Heart right ventricle (tissue), 16 donors: ENCODE measurements around the gene FLOT1. TPM values are rescaled to one million over a fixed set of nuclear protein-coding genes. Genes with fewer than 3 reads are reported as not detected.
A peak's percentile ranks its signal among the peaks of the same experiment; 100 is the strongest.

Experiments
- ATAC-seq, 8 donors: fragments of 200-7000 bp; cut with Tn5 transposase; one replicate each; pipeline ENCODE4 v1.9.1; 2020; ENCODE audit warnings: mild to moderate bottlenecking in 8 of 8, moderate library complexity in 8 of 8, moderate number of reproducible peaks in 1 of 8
- DNase-seq, 2 donors: peaks; one replicate each; pipeline ENCODE4 v3.0.0-alpha.2; 2020
- H3K27ac ChIP-seq, 10 donors: fragments of 200-600 bp; sonication (generic) in 2 of 10; one replicate each; pipeline versions ENCODE4 v1.5.0 to v1.8.0; 2020 to 2022; ENCODE audit warnings: mild to moderate bottlenecking in 3 of 10
- H3K27me3 ChIP-seq, 7 donors: fragments of 200-600 bp; one replicate each; pipeline ENCODE4 v1.8.0; 2021 to 2022; ENCODE audit warnings: mild to moderate bottlenecking in 2 of 7
- H3K36me3 ChIP-seq, 9 donors: fragments of 200-600 bp; sonication (generic) in 1 of 9; one replicate each; pipeline versions ENCODE4 v1.5.0 to v1.8.0; 2020 to 2022; ENCODE audit warnings: mild to moderate bottlenecking in 2 of 9
- H3K4me1 ChIP-seq, 9 donors: fragments of 200-600 bp; sonication (generic) in 1 of 9; one replicate each; pipeline versions ENCODE4 v1.5.0 to v1.8.0; 2020 to 2022; ENCODE audit warnings: mild to moderate bottlenecking in 4 of 9
- H3K4me3 ChIP-seq, 10 donors: fragments of 200-600 bp; sonication (generic) in 2 of 10; one replicate each; pipeline versions ENCODE4 v1.5.0 to v1.8.0; 2020 to 2022; ENCODE audit warnings: mild to moderate bottlenecking in 7 of 10, moderate library complexity in 2 of 10
- H3K9me3 ChIP-seq, 11 donors: fragments of 200-600 bp in 10 of 11; sonication (generic) in 2 of 11; one replicate each; pipeline versions ENCODE4 v1.5.0 to v1.8.0; 2013 to 2022; ENCODE audit warnings: mild to moderate bottlenecking in 2 of 11, control low read depth in 1 of 11, moderate library complexity in 1 of 11
- WGBS, 2 donors: extraction: QIAGEN DNeasy Blood & Tissue Kit; methylation state at CpG; one replicate each; pipeline ENCODE4 v1.1.7; 2013; ENCODE audit warnings: inconsistent platforms in 1 of 2; 5-methylcytosine and 5-hydroxymethylcytosine counted together
- intact Hi-C, 10 donors: fragments of 100-400 bp; cut with DNase I; formaldehyde crosslinking; loops; one replicate each; pipeline versions ENCODE4 v1.11.1 to v1.14.2; 2022
- polyA plus RNA-seq, 2 donors: library from polyadenylated mRNA; stranded (reverse); fragments of 200-250 nt; gene quantifications; one replicate each; pipeline ENCODE4 v1.2.3, GENCODE V29; 2013
- total RNA-seq, 10 donors: library from RNA; stranded (reverse); fragmentation: NEBNext Ultra II Directional in 3 of 10; extraction: Animal tissue kit (Norgen Biotek cat#: 25700) in 3 of 10; gene quantifications; one replicate each; pipeline versions ENCODE4 v1.2.1 to v1.2.4, GENCODE V29; 2021 to 2023
- TF ChIP-seq, protein P1 (sequence below), 9 donors: fragments of 200-600 bp; sonication (generic) in 2 of 9; IDR thresholded peaks; one replicate each; pipeline versions ENCODE4 v1.5.0 to v1.8.0; 2021 to 2022; ENCODE audit warnings: antibody characterized with exemption in 9 of 9, mild to moderate bottlenecking in 5 of 9, moderate library complexity in 1 of 9
- donor health status: Arrhythmogenic right ventricular cardiomyopathy.
- donor health status: ischemic (EF 13 %, LVEDD 7.1; RV severe dilation, severe dysfunction).
- donor health status: healthy with polysubstance abuse.
- donor health status: DM: no; HTN: yes; CAD: no.
- donor health status: DM: no; HTN: no; CAD: no.
- donor health status: ischemic (EF 25% LVEDD 6.9; RV normal size, moderate dysfunction).
- donor health status: ischemic (EF 25% LVEDD 5.7; RV mildly dilated, moderate dysfunction).
- donor health status: healthy.
- donor health status: DM: yes; HTN: yes; CAD: no.
- donor health status: Ischemic cardiomyopathy.
- donor health status: ischemic (EF 35%, LVEDD 5.7; RV mildly dilated, moderate dysfunction).
- donor health status: nonischemic (EF 11% LVEDD 7.7; RV severe dilation, severe dysfunction).
- donor health status: DM: yes; HTN: yes; CAD: no.
- donor health status: PGD.
- donor health status: ischemic (EF 29% LVEDD 5.4; RV normal size, mild dysfunction).
- donor health status: nonischemic (EF 23%, LVEDD 6.1; RV moderate dilation, normal function).

Gene FLOT1
- total and polyA plus RNA-seq, 12 donors, result 158 to 317 (median 190) TPM

DNA sequence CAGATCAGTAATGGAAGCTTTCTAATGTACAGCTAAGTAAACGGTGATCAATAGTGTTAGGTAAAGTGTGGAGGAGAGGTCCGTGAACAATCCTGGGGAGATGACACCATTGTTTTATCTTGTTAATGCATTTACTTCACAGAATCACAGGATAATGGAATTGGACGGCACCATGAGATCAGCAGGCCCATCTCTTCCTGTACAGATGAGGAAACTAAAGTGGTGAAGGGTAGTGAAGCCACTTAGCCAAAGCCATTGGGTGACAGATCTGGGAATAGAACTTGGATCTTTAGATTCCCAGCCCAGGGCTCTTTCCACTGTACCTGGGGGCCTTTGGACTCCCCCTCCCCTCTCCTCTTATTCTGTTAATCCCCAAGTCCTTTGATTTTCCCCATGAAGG is 28.1 kb upstream of the FLOT1 start:
- Histone ChIP-seq H3K9me3 (no peaks in the 10 kb centered on the region), H3K4me1 (peaks cover 10 to 43% (median 24%) of the 10 kb centered on the region in 9 donors), H3K4me3 (no peak overlapping the region), H3K27me3 (no peaks in the 10 kb centered on the region), H3K36me3 (no peaks in the 10 kb centered on the region), H3K27ac (peak overlapping the region in 5 of 10 donors; percentile 68 to 86 (median 79))
- intact Hi-C loops, result no loop called here
- TF ChIP-seq, protein P1, sequence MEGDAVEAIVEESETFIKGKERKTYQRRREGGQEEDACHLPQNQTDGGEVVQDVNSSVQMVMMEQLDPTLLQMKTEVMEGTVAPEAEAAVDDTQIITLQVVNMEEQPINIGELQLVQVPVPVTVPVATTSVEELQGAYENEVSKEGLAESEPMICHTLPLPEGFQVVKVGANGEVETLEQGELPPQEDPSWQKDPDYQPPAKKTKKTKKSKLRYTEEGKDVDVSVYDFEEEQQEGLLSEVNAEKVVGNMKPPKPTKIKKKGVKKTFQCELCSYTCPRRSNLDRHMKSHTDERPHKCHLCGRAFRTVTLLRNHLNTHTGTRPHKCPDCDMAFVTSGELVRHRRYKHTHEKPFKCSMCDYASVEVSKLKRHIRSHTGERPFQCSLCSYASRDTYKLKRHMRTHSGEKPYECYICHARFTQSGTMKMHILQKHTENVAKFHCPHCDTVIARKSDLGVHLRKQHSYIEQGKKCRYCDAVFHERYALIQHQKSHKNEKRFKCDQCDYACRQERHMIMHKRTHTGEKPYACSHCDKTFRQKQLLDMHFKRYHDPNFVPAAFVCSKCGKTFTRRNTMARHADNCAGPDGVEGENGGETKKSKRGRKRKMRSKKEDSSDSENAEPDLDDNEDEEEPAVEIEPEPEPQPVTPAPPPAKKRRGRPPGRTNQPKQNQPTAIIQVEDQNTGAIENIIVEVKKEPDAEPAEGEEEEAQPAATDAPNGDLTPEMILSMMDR (IDR thresholded peaks at IDR 0.05), result no peak
- 88 to 89% methylated on average over 3 of the region's 3 CpGs for WGBS, 2 donors
- ATAC-seq (no peak), DNase-seq (no peak)

- TF ChIP-seq, protein P1 (IDR thresholded peaks at IDR 0.05), result no peak
- Histone ChIP-seq H3K4me3 (no peak overlapping the region), H3K27ac (peak overlapping the region in 8 of 10 donors; percentile 27 to 86 (median 70)), H3K4me1 (peaks cover 10 to 43% (median 26%) of the 10 kb centered on the region in 9 donors), H3K9me3 (no peaks in the 10 kb centered on the region), H3K27me3 (no peaks in the 10 kb centered on the region), H3K36me3 (no peaks in the 10 kb centered on the region)
- ATAC-seq (no peak), DNase-seq (no peak)
- intact Hi-C loops, result no loop called here
- 59 to 70% methylated on average over 5 of the region's 5 CpGs for WGBS, 2 donors
Observed at GRCh38 chr6:30769853-30770524, 27.5 kb upstream of the FLOT1 start.

- Histone ChIP-seq H3K27ac (peak overlapping the region in 8 of 10 donors; percentile 27 to 86 (median 70)), H3K36me3 (no peaks in the 10 kb centered on the region), H3K27me3 (no peaks in the 10 kb centered on the region), H3K4me3 (no peak overlapping the region), H3K4me1 (peaks cover 12 to 44% (median 33%) of the 10 kb centered on the region in 9 donors), H3K9me3 (no peaks in the 10 kb centered on the region)
- WGBS, 2 donors, result 32% methylated on average over 15 to 16 of the region's 16 CpGs
- TF ChIP-seq, protein P1 (IDR thresholded peaks at IDR 0.05), result no peak
- peak in 1 of 2 donors; percentile 56 for DNase-seq
- ATAC-seq, result peak; percentile 36 to 94 (median 80)
- intact Hi-C loops, result no loop called here
Observed at GRCh38 chr6:30769088-30769852, 26.8 kb upstream of the FLOT1 start.

DNA sequence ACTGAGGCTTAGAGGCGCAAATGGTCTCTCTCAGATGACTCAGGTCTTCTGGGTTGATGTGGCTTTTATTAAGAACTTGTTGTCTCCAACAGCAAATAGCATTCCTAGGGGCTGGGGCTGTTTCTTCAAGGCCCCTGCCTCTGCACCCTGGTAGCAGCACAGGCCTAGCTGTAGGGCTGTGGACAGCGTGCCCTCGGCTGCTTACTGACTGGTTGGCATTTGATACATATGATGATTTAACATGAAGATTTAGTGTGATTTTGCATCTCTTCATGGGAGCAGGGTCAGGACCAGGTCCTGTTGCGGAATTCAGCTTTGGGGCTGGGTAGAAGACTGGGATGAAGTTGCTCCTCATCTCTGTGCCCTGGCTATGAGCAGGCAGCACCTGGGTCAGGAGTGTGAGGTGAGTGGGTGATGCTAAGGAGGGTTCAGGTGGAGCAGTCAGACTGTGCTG is 26.2 kb upstream of the FLOT1 start:
- Histone ChIP-seq H3K27me3 (no peaks in the 10 kb centered on the region), H3K4me3 (no peak overlapping the region), H3K27ac (peak overlapping the region in 7 of 10 donors; percentile 44 to 86 (median 72)), H3K4me1 (peaks cover 18 to 49% (median 39%) of the 10 kb centered on the region in 9 donors), H3K9me3 (no peaks in the 10 kb centered on the region), H3K36me3 (no peaks in the 10 kb centered on the region)
- intact Hi-C loops, result no loop called here
- DNase-seq, result no peak
- TF ChIP-seq, protein P1 (IDR thresholded peaks at IDR 0.05), result no peak
- 96 to 98% methylated on average over 4 of the region's 4 CpGs for WGBS, 2 donors
- ATAC-seq, result peak in 2 of 8 donors; percentile 5 to 24
